ENCODE data around the gene EIF5B.
"Not testable (repeated sequence)": the region's sequence is repeated elsewhere in the genome, so short reads cannot be mapped to it uniquely, and the experiment has no call there.

Gene EIF5B

DNA sequence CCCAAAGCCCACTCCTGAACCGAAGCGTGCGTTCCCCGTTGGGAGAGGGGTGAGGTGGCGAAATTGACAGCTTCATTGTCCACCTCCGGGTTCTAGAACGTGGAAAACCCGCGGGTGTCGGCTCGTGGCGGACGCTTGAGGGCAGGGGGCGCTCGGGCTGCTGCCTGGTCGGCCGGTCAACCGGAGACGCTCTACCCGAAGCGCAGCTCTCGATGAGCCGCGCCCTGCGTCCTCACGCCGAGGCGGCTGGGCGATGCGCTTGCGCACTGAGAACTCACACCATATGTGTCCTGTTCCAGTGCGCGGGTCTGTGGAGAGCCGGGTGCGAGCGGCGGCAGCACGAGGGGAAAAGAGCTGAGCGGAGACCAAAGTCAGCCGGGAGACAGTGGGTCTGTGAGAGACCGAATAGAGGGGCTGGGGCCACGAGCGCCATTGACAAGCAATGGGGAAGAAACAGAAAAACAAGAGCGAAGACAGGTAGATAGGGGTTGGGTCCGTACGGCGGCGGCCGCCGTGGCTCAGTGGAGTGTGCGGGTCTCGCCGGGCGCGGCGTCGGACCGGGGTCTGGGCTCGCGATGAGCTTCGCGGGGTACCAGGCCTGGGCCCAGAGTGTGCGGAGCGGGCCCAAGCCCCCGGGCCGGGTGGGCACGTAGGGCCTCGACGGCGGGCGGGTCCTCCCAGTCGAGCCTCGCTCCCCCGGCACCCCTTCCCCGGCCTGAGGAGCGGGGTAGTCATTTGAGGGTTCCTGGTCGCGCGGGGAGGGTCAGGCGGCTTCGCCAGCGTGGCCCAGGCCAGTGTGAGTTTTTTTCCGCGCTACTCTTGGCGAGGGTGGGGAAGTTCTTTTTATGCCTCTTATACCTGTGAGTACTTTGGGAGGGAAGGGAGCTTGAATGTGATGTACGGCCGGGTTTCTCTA, at the start of gene EIF5B:
Gene EIF5B (plus strand): TSS at position 277 of the 916 bp plus-strand sequence. CDS start 166 bp downstream, at position 443.
- peak; percentile 96 for DNase-seq

- DNase-seq = no peak
These were observed 39.2 kb upstream of the EIF5B start for GRCh38 chr2:99297994-99298393.

GRCh38 chr2:99299580-99299979, 37.6 kb upstream of the EIF5B start:
- no peak for DNase-seq

GRCh38 chr2:99301097-99301496, 36.1 kb upstream of the EIF5B start, which contains the start of gene LYG1:
LYG1 (minus strand) TSS chr2:99301197; CDS start chr2:99295670, 5,527 bp downstream.
- not testable (repeated sequence) for DNase-seq

GRCh38 chr2:99317161-99317872, 19.9 kb upstream of the EIF5B start:
- no peak for DNase-seq

GRCh38 chr2:99317873-99318200, 19.4 kb upstream of the EIF5B start:
- not testable (repeated sequence) for DNase-seq

GRCh38 chr2:99325384-99325783, 11.8 kb upstream of the EIF5B start:
- DNase-seq = no peak

DNA sequence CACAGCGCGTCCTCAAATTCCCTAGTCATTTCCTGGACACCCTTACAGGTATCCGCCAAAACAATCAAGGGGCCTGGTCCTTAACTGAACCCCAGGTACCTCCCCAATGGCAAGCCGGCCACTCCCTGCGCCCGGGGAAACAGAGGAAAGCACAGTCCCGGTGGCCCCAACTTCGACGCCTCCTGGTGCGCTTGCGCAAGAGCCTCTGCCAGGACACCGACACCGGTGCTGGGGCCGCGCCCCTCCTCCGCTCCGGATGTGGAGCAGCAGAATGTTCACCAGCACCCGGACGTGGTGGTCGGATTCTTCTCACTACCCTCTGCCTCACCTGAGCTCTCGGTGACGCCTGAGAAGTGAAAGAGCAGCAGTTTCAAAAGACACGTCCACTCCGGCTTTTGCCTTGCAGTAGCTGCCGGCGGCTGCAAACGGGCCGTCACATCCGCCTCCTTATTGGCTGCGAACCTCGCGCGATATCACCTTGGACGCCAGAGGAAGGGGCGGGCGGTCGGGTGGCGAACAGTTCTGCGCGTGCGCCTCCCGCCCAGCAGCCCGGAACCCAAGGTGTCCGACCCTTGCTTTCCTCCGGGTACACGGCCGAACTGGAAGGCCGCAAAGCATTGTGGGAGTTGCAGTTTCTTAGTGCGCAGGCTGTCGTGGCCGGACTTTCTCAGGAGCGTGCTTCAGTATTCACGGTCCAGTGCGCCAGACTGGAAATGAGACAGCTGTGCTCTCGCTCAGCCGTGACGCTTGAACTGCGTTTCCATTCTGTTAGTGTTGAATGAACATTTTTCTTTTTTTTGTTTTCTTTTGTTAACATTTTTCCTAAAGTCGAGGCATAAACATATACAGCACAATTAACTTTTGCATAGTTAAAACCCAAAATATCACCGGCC, 1.0 kb upstream of the EIF5B start, which contains the start of gene TXNDC9:
Gene TXNDC9 (minus strand): TSS at position 423 of the 893 bp plus-strand sequence. CDS start 3,123 bp downstream, outside the sequence.
- DNase-seq = peak; percentile 100

DNA sequence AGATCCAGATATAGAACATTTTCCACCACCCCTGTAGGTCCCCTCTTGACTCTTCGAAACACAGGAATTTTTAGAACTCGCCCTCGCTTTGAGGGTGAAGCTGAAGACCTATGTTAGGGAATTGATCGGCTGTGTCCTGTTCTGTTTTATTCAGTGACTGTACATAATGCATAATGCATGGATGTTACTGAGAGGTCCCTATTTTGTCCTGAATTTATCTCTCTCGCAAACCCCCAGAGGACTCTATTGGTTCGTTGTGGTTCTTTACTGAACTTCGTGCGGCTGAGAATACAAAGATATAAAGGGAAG, 431 bp upstream of the EIF5B start:
- peak; percentile 48 for DNase-seq

GRCh38 chr2:99338029-99338585, 918 bp downstream of the EIF5B start:
- DNase-seq = no peak

- DNase-seq = no peak
These were observed 3.6 kb downstream of the EIF5B start for GRCh38 chr2:99340669-99341236.

- DNase-seq = no peak
These were observed 5.3 kb downstream of the EIF5B start for GRCh38 chr2:99342536-99342935.

DNA sequence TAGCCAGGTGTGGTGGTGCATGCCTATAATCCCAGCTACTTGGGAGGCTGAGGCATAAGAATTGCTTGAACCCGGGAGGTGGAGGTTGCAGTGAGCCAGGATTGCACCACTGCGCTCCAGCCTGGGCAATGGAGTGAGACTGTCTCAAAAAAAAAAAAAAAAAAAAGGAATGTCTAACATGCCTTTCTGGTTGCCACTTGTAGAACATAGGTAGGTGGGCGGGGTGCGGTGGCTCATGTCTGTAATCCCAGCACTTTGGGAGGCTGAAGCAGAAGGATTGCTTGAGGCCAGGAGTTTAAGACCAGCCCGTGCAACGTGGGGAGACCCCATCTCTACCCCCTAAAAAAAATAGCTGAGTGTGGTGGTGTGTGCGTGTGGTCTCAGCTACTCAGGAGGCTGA, 8.3 kb downstream of the EIF5B start:
- not testable (repeated sequence) for DNase-seq

DNA sequence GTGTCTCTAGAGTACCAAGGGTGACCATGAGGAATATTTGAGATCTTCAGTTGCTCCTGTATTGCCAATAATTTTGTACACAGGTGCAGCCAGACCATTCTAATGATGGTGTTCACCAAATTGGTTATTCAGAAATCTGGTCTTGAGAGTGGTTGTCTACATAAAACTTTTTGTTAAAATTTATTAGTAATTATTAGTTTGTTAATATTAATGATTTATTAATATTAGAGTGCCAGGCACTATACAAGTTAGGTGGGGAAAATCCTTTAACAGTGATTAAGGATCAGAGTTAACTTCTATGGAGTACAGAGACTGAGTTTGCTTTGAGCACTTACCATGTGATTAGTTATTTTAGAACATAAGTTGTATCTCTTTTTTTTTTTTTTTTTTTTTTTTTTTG, 9.0 kb downstream of the EIF5B start:
- no peak for DNase-seq

GRCh38 chr2:99348173-99348572, 11.0 kb downstream of the EIF5B start:
- no peak for DNase-seq

DNA sequence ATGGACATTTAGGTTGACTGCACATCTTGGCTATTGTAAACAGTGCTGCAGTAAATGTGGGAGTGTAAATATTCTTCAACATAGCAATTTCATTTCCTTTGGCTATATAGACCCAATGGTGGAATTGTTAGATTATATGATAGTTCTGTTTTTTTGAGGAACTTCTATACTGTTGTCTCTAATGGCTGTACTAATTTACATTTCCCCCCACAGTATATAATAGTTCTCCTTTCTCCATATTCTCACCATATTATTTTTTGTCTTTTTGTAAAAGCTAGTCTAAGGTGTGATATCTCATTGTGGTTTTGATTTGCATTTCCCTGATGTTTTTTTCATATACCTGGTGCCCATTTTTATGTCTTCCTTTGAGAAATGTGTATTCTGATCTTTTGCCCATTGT, 13.0 kb downstream of the EIF5B start:
- no peak for DNase-seq

- no peak for DNase-seq
These were observed 16.9 kb downstream of the EIF5B start for GRCh38 chr2:99354070-99354469.

- DNase-seq = not testable (repeated sequence)
These were observed 17.6 kb downstream of the EIF5B start for GRCh38 chr2:99354825-99355224.

GRCh38 chr2:99356853-99357252, 19.7 kb downstream of the EIF5B start:
- DNase-seq = no peak

- DNase-seq = no peak
These were observed 28.5 kb downstream of the EIF5B start for GRCh38 chr2:99365661-99366060.

GRCh38 chr2:99368854-99369253, 31.7 kb downstream of the EIF5B start:
- DNase-seq = not testable (repeated sequence)

DNA sequence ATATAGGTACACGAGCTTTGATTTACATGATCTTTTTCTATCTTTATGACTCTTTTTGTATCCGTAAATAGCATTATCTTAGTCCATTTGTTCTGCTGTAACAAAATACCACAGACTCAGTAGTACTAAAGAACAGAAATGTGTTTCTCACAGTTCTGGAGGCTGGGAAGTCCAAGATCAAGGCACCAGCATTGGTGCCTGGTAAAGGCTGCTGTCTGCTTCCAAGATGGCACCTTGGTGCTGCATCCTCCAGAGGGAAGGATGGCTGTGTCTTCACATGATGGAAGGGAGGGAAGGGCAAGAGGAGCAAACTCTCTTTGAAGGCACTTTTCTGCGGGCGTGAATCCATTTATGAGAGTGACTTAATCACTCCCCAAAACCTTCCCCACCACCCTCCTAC, 36.0 kb downstream of the EIF5B start:
- DNase-seq = no peak
